ENCODE results near the gene ERI3.
"Not testable (repeated sequence)": the region's sequence is repeated elsewhere in the genome, so short reads cannot be mapped to it uniquely, and the experiment has no call there.

Gene ERI3

DNA sequence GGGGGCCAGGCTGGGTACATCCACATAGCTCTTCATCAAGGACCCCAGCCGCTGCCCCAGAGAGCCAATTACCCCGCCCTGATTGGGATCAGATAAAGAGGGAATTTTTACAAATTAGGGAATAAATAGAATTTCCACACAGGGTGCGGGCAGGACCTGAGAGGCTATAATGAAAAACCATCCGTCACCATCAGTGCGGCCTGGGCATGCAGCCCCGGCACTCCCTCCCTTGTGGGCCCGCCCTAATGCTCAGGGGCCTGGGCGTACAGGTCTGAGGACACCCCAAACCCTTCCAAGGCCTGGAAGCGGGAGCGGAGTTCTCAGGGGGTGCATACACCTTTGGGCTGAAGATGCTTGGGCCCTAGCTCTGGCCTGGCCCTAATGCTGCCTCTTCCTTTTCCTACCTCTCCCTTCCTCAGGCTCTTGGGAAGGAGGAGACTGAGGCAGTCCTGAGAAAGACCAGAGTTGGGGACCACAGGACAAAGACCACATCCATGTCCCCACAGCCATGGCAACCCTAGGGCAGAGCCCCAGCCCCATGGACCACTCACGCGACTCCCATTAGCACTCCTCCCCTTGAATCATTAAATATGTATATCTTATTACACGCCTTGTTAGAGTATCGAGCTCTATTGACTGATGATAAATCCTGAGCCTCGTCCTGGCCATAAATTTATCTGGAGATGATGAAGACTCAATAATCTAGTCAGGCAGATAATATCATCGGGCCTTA is 125.5 kb downstream of the ERI3 start:
- no peak for DNase-seq

DNA sequence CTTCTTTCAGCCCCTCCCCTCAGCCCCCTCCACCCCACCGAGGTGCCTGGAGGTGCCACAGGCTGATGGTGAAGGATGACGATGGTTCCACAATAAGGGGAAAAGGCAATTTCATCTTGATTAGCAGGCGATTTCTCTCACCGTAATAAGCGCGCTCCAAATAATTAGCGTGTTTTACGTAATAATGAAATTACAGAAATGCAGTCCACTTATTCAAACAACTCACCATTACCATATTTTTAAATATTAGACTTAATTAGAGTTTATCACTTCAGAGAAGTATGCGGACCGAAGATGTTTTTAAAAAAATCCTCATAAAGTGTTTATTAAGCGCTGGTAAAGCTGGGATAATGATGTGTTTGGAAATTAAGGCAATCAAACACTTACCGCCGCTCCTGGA is 126.8 kb downstream of the ERI3 start:
- no peak for DNase-seq

DNA sequence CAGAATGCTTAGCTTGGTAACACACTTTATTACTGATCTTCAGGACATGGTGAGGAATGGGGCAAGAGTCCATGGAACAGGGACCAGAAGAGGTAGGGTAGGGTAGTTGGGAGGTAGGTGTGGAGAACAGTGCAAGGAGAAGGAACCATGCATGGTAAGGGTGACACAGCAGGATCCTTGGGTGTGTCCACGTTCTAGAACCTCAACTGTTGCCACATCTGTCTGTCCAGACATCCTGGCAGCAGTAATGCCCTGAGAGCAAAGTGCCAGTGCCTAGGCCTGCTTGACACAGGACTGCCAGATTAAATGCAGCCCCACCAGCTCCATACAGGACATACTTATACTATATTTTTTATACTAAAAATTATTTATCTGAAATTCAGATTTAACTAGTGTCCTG is 127.8 kb downstream of the ERI3 start:
- DNase-seq, result no peak

- no peak for DNase-seq
Observed at GRCh38 chr1:44225761-44226160, 129.3 kb downstream of the ERI3 start.

- no peak for DNase-seq
Observed at GRCh38 chr1:44223187-44223610, 131.9 kb downstream of the ERI3 start.

GRCh38 chr1:44222397-44223186 is 132.5 kb downstream of the ERI3 start:
- no peak for DNase-seq

DNA sequence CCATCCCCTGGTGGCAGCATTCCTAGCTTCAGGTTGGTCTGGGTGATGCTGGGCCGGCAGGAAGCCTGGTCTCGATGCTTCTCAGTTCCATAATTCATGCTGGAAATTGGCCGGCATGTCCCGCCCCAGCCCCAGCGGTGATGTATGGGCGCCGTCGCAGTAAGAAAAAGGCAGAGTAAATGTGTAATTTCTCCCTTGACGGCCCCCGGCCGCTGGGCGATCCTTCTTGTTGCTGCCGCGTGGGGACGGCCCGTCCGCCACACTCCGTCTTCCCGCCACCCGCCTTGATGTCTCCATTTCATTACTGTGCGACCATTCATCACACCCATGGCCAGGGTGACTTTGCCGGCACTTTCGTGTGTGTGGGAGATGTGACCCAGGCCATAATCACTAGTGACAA is 133.3 kb downstream of the ERI3 start:
- no peak for DNase-seq

DNA sequence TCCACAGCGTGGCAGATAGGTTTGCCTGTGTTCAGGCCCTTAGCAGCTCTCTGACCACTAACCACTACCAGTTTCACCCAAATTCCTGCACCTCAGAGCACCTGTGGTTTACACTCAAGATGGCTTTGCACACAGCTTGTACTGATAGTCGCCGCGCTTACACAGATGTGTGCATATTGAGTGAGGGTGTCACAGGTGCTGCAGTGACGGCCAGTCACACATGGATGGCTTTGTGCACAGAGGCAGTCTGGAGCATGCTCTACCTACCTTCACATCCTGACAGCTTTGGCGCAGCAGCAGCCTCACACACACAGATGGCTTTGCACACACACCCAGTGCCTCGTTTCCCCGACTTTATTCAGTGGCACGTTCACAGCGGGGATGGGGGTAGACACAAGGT is 134.3 kb downstream of the ERI3 start:
- no peak for DNase-seq

GRCh38 chr1:44220001-44220751 is 134.9 kb downstream of the ERI3 start:
- no peak for DNase-seq

DNA sequence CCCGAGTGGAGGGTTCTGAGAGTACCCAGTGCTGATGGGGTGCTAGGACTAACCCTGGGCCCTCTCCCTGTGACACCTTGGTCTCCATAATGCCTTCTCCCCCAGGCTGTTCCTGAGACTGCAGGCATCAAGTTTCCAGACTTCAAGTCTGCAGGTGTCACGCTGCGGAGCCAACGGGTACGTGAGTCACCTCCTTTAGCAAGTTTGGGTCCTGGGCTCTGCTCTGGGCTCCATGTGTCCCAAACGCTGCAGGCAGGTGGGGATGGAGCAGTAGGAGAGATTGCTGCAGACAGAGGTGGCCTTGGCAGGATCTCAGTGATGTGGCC is 135.8 kb downstream of the ERI3 start:
- no peak for DNase-seq

- no peak for DNase-seq
Observed at GRCh38 chr1:44218503-44219300, 136.4 kb downstream of the ERI3 start.

GRCh38 chr1:44217809-44218410 is 137.1 kb downstream of the ERI3 start:
- peak; percentile 82 for DNase-seq

GRCh38 chr1:44213222-44214112 is 141.6 kb downstream of the ERI3 start, which contains the start of gene DMAP1:
Gene DMAP1, plus strand, starts transcription at chr1:44213471. Its CDS starts 283 bp downstream, at chr1:44213754.
- peak; percentile 91 for DNase-seq

GRCh38 chr1:44212355-44213221 is 142.5 kb downstream of the ERI3 start:
- no peak for DNase-seq

GRCh38 chr1:44210595-44210994 is 144.5 kb downstream of the ERI3 start:
- no peak for DNase-seq

DNA sequence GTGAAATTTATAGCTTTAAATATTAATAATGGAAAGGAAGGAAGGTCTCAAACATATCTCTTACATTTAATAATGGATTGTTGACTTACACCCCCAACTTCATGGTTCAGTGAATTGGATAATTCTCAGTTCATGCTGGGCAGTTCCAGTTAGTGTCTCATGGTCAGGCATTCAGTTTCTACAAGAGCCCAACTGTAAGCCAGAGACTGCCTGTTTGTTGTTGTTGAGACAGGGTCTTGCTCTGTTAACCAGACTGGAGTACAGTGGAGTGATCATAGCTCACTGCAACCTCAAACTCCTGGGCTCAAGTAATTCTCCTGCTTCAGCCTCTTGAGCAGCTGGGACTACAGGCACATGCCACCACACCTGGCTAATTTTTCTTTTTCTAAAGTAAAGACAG is 146.8 kb downstream of the ERI3 start:
- no peak for DNase-seq

DNA sequence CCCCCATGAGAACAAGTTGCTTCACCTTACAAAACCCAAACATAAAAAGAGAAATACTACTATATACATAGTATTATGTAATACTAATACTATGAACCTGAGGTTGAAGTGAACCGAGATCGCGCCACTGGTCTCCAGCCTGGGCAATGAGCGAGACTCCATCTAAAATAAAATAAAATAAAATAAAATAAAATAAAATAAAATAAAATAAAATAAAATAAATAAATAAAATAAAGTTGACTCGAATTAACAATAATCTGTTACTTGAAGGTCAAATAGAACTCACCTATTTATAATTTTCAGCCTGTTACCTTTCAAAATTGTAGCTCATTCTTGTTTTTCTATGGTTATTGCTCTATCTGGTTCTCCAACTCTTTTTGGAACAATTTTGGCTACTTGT is 148.5 kb downstream of the ERI3 start:
- not testable (repeated sequence) for DNase-seq

GRCh38 chr1:44200336-44200735 is 154.7 kb downstream of the ERI3 start:
- DNase-seq, result no peak

DNA sequence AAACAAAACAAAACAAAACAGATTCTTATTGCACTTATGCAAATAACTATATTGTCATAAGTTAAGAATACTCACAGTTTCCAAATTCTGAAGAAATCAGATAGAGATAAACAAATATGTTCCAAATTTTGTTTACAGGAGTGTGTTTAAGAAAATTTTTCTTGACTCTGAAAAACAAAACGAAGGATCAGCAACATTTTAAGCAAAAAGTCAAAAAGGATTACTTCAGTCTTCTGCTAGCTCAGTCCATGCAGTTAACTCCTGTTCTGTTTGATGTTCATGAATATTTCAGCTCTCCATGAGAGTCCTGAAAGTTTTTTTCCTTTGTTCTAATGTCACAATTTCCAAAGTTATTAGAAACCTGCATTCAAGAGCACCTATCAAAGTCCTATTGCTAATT is 180.4 kb downstream of the ERI3 start:
- DNase-seq, result no peak
